SK-N-SH (cell line): Measurements from ENCODE around the gene PCYT2.

Experiments
- CHD2 ChIP-seq: fragments of 150-350 bp; IDR thresholded peaks from 2 replicates; pipeline ENCODE4 v1.6.1; 2018; ENCODE audit warnings: low read length; ENCODE audit not compliant: partially characterized antibody
- CTCF ChIP-seq: fragments of 200-600 bp; sonication (generic); IDR thresholded peaks from 2 replicates; pipeline ENCODE4 v1.6.1; 2017; ENCODE audit warnings: antibody characterized with exemption, mild to moderate bottlenecking, moderate library complexity
- EP300 ChIP-seq, 2 experiments: IDR thresholded peaks; 2 replicates each; pipeline versions ENCODE4 v1.4.0 to v1.6.1; 2012; ENCODE audit warnings: borderline replicate concordance in 1 of 2, low read depth in 1 of 2, low read length in 1 of 2
- FOXJ3 ChIP-seq: sonication (generic); formaldehyde crosslinking; IDR thresholded peaks from 2 replicates; pipeline ENCODE4 v1.5.1; 2020; ENCODE audit warnings: mild to moderate bottlenecking, missing genetic modification reagents
- FOXM1 ChIP-seq: IDR thresholded peaks from 2 replicates; pipeline ENCODE4 v1.4.0; 2012; ENCODE audit warnings: low read depth, mild to moderate bottlenecking
- GABPA ChIP-seq: IDR thresholded peaks from 2 replicates; pipeline ENCODE4 v1.4.0; 2012; ENCODE audit warnings: low read depth, mild to moderate bottlenecking
- JUND ChIP-seq: IDR thresholded peaks from 2 replicates; pipeline ENCODE4 v1.4.0; 2012
- MAX ChIP-seq: IDR thresholded peaks from 2 replicates; pipeline ENCODE4 v1.4.0; 2012; ENCODE audit warnings: low read depth
- POLR2AphosphoS5 ChIP-seq: IDR thresholded peaks from 2 replicates; pipeline ENCODE4 v1.6.1; 2012; ENCODE audit warnings: low read depth, low read length
- REST ChIP-seq: IDR thresholded peaks from 2 replicates; pipeline ENCODE4 v1.6.1; 2012; ENCODE audit warnings: mild to moderate bottlenecking, low read depth, low read length, moderate library complexity
- SMC3 ChIP-seq: IDR thresholded peaks from 2 replicates; pipeline ENCODE4 v1.6.1; 2012; ENCODE audit warnings: low read depth, low read length, improper control_type of control experiment
- TCF12 ChIP-seq: IDR thresholded peaks from 2 replicates; pipeline ENCODE4 v1.4.0; 2012

GRCh38 chr17:81954131-81955057 lies 43.2 kb upstream of the PCYT2 start:
- TF ChIP-seq CTCF (no peak), SMC3 (no peak), JUND (no peak), CHD2 (no peak), EP300 (IDR thresholded peaks at IDR 0.05; ENCODE audit: borderline replicate concordance in 1 of 2, low read depth in 1 of 2, low read length in 1 of 2) (no peak), GABPA (no peak), TCF12 (no peak), FOXJ3 (CRISPR knock-in tag) (no peak), POLR2AphosphoS5 (no peak), REST (no peak), FOXM1 (no peak), MAX (no peak)
